Measurements from ENCODE around the gene RMND5A. TPM values are rescaled to one million over a fixed set of nuclear protein-coding genes. Genes with fewer than 3 reads are reported as not detected.

The RMND5A gene
- total RNA-seq, 1 donor: 24.6 TPM

DNA sequence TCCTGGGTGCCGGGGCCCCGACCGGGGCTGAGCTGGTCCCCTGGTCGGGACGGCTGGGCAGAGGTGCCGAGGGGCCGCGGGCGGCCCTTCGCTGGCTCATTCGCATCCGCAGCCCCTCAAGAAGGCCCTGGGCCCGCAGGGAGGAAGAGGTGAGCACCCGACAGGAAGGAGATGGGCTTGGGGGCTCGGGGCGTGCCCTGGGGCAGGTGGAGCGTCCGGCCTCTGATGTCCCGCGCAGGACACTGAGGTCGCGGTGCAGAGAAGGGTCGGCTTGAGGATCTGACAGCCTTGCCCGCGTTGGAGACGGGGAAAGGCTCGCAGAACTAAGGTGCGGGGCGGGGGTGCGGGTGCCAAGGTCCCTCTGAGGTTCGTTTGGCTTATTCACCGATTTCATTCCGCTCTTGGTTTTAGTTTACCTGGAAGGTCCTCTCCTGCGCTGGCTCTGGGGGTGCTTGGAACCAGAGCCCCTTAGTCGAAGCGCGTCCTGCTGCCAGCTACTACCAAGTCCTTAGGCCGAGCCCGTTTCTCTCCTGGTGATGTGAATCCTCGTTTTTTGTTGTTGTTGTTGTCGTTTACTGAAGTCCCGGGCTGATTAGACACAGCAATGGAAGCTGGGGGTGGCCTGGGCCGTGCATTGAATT lies 89.5 kb downstream of the RMND5A start:
- TF ChIP-seq, protein P1, sequence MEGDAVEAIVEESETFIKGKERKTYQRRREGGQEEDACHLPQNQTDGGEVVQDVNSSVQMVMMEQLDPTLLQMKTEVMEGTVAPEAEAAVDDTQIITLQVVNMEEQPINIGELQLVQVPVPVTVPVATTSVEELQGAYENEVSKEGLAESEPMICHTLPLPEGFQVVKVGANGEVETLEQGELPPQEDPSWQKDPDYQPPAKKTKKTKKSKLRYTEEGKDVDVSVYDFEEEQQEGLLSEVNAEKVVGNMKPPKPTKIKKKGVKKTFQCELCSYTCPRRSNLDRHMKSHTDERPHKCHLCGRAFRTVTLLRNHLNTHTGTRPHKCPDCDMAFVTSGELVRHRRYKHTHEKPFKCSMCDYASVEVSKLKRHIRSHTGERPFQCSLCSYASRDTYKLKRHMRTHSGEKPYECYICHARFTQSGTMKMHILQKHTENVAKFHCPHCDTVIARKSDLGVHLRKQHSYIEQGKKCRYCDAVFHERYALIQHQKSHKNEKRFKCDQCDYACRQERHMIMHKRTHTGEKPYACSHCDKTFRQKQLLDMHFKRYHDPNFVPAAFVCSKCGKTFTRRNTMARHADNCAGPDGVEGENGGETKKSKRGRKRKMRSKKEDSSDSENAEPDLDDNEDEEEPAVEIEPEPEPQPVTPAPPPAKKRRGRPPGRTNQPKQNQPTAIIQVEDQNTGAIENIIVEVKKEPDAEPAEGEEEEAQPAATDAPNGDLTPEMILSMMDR (IDR thresholded peaks at IDR 0.05; ENCODE audit: insufficient read depth, low read depth, low read length): no peak
- DNase-seq (ENCODE audit: low read depth): no peak
- no peak overlapping the region for H3K4me3 ChIP-seq (ENCODE audit: low read depth, low read length)

DNA sequence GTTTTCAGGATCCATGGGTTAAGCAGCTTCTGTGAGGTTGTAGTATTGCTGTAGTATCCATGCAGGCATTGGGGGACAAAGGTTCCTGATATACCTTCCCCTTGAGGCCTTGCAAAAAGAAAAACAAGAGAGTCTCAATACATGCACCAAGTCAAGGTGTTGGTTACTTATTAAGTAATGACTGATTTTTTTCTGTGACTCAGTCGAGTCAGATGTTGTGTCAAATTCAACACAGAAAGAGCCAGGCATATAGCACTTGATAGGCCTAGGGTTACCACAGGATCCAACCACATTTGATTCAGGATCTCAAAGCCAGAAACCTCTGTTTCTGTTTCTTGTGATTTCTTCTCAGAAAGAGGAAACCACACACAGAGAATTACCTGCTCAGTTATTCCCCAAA lies 95.5 kb downstream of the RMND5A start:
- no peak for DNase-seq (ENCODE audit: low read depth)
- TF ChIP-seq, protein P1 (IDR thresholded peaks at IDR 0.05; ENCODE audit: insufficient read depth, low read depth, low read length): no peak
- H3K4me3 ChIP-seq (ENCODE audit: low read depth, low read length): no peak overlapping the region

DNA sequence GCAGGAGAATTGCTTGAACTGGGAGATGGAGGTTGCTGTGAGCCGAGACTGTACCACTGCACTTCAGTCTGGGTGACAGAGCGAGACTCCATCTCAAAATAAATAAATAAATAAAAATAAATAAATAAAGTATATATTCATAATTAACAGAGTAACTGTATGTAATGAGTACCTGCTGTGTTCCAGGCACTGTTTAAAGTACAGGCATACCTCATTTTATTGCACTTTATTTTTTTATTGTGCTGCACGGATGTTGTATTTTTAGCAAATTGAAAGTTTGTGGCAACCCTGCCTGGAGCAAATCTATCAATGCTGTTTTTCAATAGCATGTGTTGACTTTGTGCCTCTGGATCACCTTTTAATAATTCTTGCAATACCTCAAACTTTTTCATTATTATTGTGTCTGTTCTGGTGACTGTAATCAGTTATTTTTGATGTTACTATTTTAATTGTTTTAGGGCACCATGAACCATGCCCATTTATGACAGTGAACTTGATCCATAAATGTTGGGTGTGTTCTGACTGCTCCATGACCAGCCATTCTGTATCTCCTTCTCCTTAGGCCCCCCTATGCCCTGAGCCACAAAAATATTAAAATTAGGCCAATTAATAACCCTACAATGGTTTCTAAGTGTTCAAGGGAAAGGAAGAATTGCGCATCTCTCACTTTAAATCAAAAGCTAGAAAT lies 98.2 kb downstream of the RMND5A start:
- no peak overlapping the region for H3K4me3 ChIP-seq (ENCODE audit: low read depth, low read length)
- TF ChIP-seq, protein P1 (IDR thresholded peaks at IDR 0.05; ENCODE audit: insufficient read depth, low read depth, low read length): no peak
- no peak for DNase-seq (ENCODE audit: low read depth)

DNA sequence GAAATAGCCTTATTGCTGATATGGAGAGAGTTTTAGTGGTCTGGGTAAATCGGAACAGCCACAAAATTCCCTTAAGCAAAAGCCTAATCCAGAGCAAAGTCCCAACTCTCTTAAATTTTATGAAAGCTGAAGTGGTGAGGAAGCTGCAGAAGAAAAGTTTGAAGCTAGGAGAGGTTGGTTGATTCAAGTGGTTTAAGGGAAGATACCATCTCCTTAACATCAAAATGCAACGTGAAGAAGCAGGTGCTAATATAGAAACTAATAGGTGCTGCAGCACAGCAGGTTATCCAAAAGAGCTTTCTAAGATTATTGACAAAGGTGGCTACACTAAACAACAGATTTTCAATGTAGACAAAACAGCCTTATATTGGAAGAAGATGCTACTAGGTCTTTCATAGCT lies 98.9 kb downstream of the RMND5A start:
- TF ChIP-seq, protein P1 (IDR thresholded peaks at IDR 0.05; ENCODE audit: insufficient read depth, low read depth, low read length): no peak
- no peak overlapping the region for H3K4me3 ChIP-seq (ENCODE audit: low read depth, low read length)
- DNase-seq (ENCODE audit: low read depth): no peak

DNA sequence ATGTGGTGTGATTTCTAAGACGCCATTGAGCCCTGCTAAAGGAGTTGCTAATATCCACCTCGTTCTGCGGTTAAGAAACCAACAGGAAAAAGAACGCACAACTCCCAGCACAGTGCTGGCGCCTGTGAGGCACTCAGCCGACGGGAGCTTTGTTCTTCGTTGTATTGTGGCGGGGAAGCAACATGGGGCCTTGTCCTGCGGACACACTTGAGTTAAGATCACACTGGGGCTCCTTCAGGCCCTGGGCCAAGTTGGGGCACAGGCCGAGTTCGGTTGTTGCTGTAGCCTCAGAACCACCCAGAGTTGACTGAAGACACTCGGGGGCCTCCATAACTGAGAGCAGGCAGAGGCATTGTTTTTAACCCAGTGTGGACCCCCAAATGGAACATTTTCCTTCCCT lies 101.2 kb downstream of the RMND5A start:
- no peak for DNase-seq (ENCODE audit: low read depth)
- H3K4me3 ChIP-seq (ENCODE audit: low read depth, low read length): no peak overlapping the region
- TF ChIP-seq, protein P1 (IDR thresholded peaks at IDR 0.05; ENCODE audit: insufficient read depth, low read depth, low read length): no peak

DNA sequence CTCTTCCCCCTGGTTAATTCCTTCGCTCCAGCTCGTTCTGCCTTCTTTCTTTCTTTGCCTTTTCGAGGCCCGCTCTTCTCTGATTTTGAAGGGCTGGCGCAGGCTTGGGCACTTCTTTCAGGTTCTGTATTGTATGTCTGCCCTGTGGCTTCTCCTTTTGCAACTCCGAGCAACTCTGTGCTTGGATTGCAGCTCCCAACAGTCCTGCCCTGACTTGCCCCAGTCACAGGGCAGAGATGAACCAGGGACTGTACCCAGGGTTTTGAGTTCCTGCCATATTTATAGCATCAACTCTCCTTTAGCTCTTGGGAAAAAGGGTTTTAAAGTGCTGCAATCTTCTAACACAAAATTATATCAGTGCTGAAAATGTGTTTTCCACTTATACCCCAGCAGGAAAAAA lies 101.8 kb downstream of the RMND5A start:
- no peak overlapping the region for H3K4me3 ChIP-seq (ENCODE audit: low read depth, low read length)
- TF ChIP-seq, protein P1 (IDR thresholded peaks at IDR 0.05; ENCODE audit: insufficient read depth, low read depth, low read length): no peak
- no peak for DNase-seq (ENCODE audit: low read depth)
